A549 (cell line): ENCODE results near the gene IL12RB2. TPM values are rescaled to one million over a fixed set of nuclear protein-coding genes. Genes with fewer than 3 reads are reported as not detected.

Experiments
- ATAC-seq, 2 experiments: fragments of 200-7000 bp in 1 of 2; fragments of >200 bp in 1 of 2; cut with Nextera tagmentation in 1 of 2; cut with Tn5 transposase in 1 of 2; 3 replicates each; pipeline versions ENCODE4 v1.8.0 to v1.9.1; 2018 to 2020; ENCODE audit warnings: mild to moderate bottlenecking in 1 of 2, moderate library complexity in 1 of 2
- CTCF ChIA-PET: fragments of 300-600 bp; sonication (Branson Sonifier 250); formaldehyde crosslinking; extraction: SDS; loops from one replicate; lab custom pipeline; 2021; ENCODE audit warnings: antibody characterized with exemption, inconsistent platforms; lab: Yijun Ruan, JAX
- POLR2A ChIA-PET: fragments of 350-600 bp; formaldehyde crosslinking; extraction: SDS; loops from one replicate; lab custom pipeline; 2021; ENCODE audit warnings: antibody characterized with exemption, inconsistent platforms; lab: Yijun Ruan, JAX
- DNase-seq, 2 experiments: peaks; one replicate each; pipeline versions ENCODE4 v3.0.0 to v3.0.0-alpha.2; 2011 to 2016; ENCODE audit warnings: low read depth in 1 of 2, low spot score in 1 of 2
- FAIRE-seq: peaks from 2 replicates; lab custom pipeline; 2011; peaks lifted over from hg19 to GRCh38; lab: Jason Lieb, UNC
- H3K27ac ChIP-seq, 2 experiments: fragments of >200 bp; sonication (Bioruptor Twin); formaldehyde crosslinking; 3 replicates each; pipeline ENCODE4 v1.5.1; 2016 to 2017
- H3K4me1 ChIP-seq: fragments of >200 bp; sonication (Bioruptor Twin); formaldehyde crosslinking; 3 replicates; pipeline ENCODE4 v1.6.1; 2016
- H3K4me2 ChIP-seq: fragments of >200 bp; sonication (Bioruptor Twin); formaldehyde crosslinking; 3 replicates; pipeline ENCODE4 v1.6.1; 2016
- H3K4me3 ChIP-seq: fragments of >200 bp; sonication (Bioruptor Twin); formaldehyde crosslinking; 3 replicates; pipeline ENCODE4 v1.5.1; 2016
- H3K9me3 ChIP-seq: fragments of >200 bp; sonication (Bioruptor Twin); formaldehyde crosslinking; 3 replicates; pipeline ENCODE4 v1.6.1; 2016
- ATOH8 ChIP-seq: fragments of 250-450 bp; sonication (Bioruptor Pico); IDR thresholded peaks from 2 replicates; pipeline ENCODE4 v1.5.0; 2020; ENCODE audit warnings: low read depth, mild to moderate bottlenecking, moderate library complexity
- CBX2 ChIP-seq: fragments of 200-600 bp; sonication (generic); IDR thresholded peaks from 2 replicates; pipeline ENCODE4 v1.6.1; 2016; ENCODE audit warnings: low read depth, mild to moderate bottlenecking, borderline replicate concordance
- CEBPB ChIP-seq, 2 experiments: fragments of >200 bp in 1 of 2; sonication (Bioruptor Twin) in 1 of 2; formaldehyde crosslinking in 1 of 2; IDR thresholded peaks; 2 replicates each; pipeline ENCODE4 v1.6.1; 2012 to 2016
- EHF ChIP-seq: fragments of 250-450 bp; sonication (Bioruptor Pico); IDR thresholded peaks from 2 replicates; pipeline ENCODE4 v1.5.0; 2020; ENCODE audit warnings: mild to moderate bottlenecking
- EHMT2 ChIP-seq: fragments of 200-600 bp; sonication (generic); IDR thresholded peaks from 2 replicates; pipeline ENCODE4 v1.6.1; 2016; ENCODE audit warnings: antibody characterized with exemption, low read depth, mild to moderate bottlenecking, moderate library complexity
- EP300 ChIP-seq, 2 experiments: fragments of >200 bp; sonication (Bioruptor Twin); formaldehyde crosslinking; IDR thresholded peaks; 2 replicates in 1 of 2; 3 replicates in 1 of 2; pipeline ENCODE4 v1.6.1; 2016 to 2017
- GATA3 ChIP-seq: IDR thresholded peaks from 2 replicates; pipeline ENCODE4 v1.6.1; 2012; ENCODE audit warnings: borderline replicate concordance
- HEYL ChIP-seq: fragments of 250-450 bp; sonication (Bioruptor Pico); IDR thresholded peaks from 2 replicates; pipeline ENCODE4 v1.8.0; 2021; ENCODE audit warnings: mild to moderate bottlenecking, moderate library complexity
- HOXA7 ChIP-seq: fragments of 250-450 bp; sonication (Bioruptor Pico); IDR thresholded peaks from 2 replicates; pipeline ENCODE4 v1.5.0; 2020; ENCODE audit warnings: mild to moderate bottlenecking, moderate library complexity
- KDM1A ChIP-seq: fragments of 200-600 bp; sonication (generic); IDR thresholded peaks from 2 replicates; pipeline ENCODE4 v1.6.1; 2016; ENCODE audit warnings: low read depth, mild to moderate bottlenecking
- MAFK ChIP-seq: fragments of 450-650 bp; IDR thresholded peaks from 2 replicates; pipeline ENCODE4 v1.6.1; 2014; ENCODE audit not compliant: partially characterized antibody
- MAX ChIP-seq: IDR thresholded peaks from 2 replicates; pipeline ENCODE4 v1.6.1; 2012
- MYC ChIP-seq: IDR thresholded peaks from 2 replicates; pipeline ENCODE4 v1.6.1; 2012; ENCODE audit warnings: mild to moderate bottlenecking, inconsistent platforms, low read length, improper control_type of control experiment, borderline replicate concordance
- NFE2L2 ChIP-seq: fragments of 150-350 bp; conservative IDR thresholded peaks from 2 replicates; pipeline ENCODE4 v1.6.1; 2014; ENCODE audit warnings: low read length
- NR3C1 ChIP-seq: fragments of >200 bp; sonication (Bioruptor Twin); formaldehyde crosslinking; IDR thresholded peaks from 3 replicates; pipeline ENCODE4 v1.6.1; 2017
- PBX3 ChIP-seq: IDR thresholded peaks from 2 replicates; pipeline ENCODE4 v1.6.1; 2012
- RARB ChIP-seq: fragments of 250-450 bp; sonication (Bioruptor Pico); IDR thresholded peaks from 2 replicates; pipeline ENCODE4 v1.8.0; 2021; ENCODE audit warnings: mild to moderate bottlenecking, moderate library complexity
- RFX5 ChIP-seq: fragments of 450-650 bp; IDR thresholded peaks from 2 replicates; pipeline ENCODE4 v1.7.1; 2014; ENCODE audit warnings: antibody characterized with exemption, mild to moderate bottlenecking, moderate library complexity
- SREBF2 ChIP-seq: fragments of 450-650 bp; IDR thresholded peaks from 2 replicates; pipeline ENCODE4 v1.6.1; 2014; ENCODE audit warnings: mild to moderate bottlenecking, moderate library complexity
- TFCP2L1 ChIP-seq: fragments of 250-450 bp; sonication (Bioruptor Pico); IDR thresholded peaks from 2 replicates; pipeline ENCODE4 v1.5.0; 2021; ENCODE audit warnings: mild to moderate bottlenecking
- ZC3H11A ChIP-seq: fragments of 450-650 bp; IDR thresholded peaks from 2 replicates; pipeline ENCODE4 v1.6.1; 2014; ENCODE audit warnings: antibody characterized with exemption, mild to moderate bottlenecking
- ZFP36 ChIP-seq: fragments of 450-650 bp; IDR thresholded peaks from 2 replicates; pipeline ENCODE4 v1.6.1; 2014; ENCODE audit warnings: borderline replicate concordance; ENCODE audit not compliant: partially characterized antibody
- ZNF302 ChIP-seq: fragments of 250-450 bp; sonication (Bioruptor Pico); IDR thresholded peaks from 2 replicates; pipeline ENCODE4 v1.9.0; 2021; ENCODE audit warnings: inconsistent platforms, mild to moderate bottlenecking, moderate library complexity
- WGBS: methylation state at CpG from one replicate; pipeline ENCODE4 v1.1.6; 2017; ENCODE audit errors: missing lambda C conversion rate; 5-methylcytosine and 5-hydroxymethylcytosine counted together
- polyA plus RNA-seq, 4 experiments: library from polyadenylated mRNA; depleted of rRNA in 3 of 4; stranded (reverse); fragments of >200 nt; fragmentation: RNase III in 1 of 4; extraction: RNeasy Plus Mini Kit Qiagen cat#74134 plus additional on column Dnase treatment in 1 of 4; gene quantifications; 2 replicates in 3 of 4; 3 replicates in 1 of 4; pipeline ENCODE4 v1.2.3, GENCODE V29; 2011 to 2017
- TF ChIP-seq, protein P1 (sequence below): IDR thresholded peaks from 2 replicates; pipeline ENCODE4 v1.6.1; 2012; ENCODE audit warnings: low read depth, borderline replicate concordance

The IL12RB2 gene
- polyA plus RNA-seq, 2 of the 4 experiments (the other 2 are of a cell fraction) = not detected

- FAIRE-seq (no peak), DNase-seq (no peak), ATAC-seq (no peak)
- CTCF ChIA-PET = interaction anchor here (1.0 to 1.1 kb wide), 2 partner anchors 18 to 106 kb away, joined by 3 read pairs; no protein-coding TSS in a partner anchor
- POLR2A ChIA-PET = no interaction called here
- Histone ChIP-seq H3K9me3 (no peaks in the 10 kb centered on the region), H3K4me1 (peaks cover 14% of the 10 kb centered on the region; the same call in 1 of the 3 replicates), H3K4me2 (no peak overlapping the region), H3K27ac (no peak overlapping the region), H3K4me3 (no peak overlapping the region)
- TF ChIP-seq TFCP2L1 (CRISPR knock-in tag) (no peak), ZNF302 (CRISPR knock-in tag) (no peak), ZFP36 (no peak), MAFK (no peak), GATA3 (no peak), MYC (no peak), NR3C1 (no peak), CBX2 (no peak), HOXA7 (CRISPR knock-in tag) (no peak), HEYL (no peak), NFE2L2 (no peak), PBX3 (no peak), ATOH8 (CRISPR knock-in tag) (no peak)
- WGBS = 73% methylated on average over 5 of the region's 5 CpGs
Observed at GRCh38 chr1:67371681-67372080, 64.0 kb downstream of the IL12RB2 start.

GRCh38 chr1:67372136-67372535 lies 64.5 kb downstream of the IL12RB2 start:
- no peak overlapping the region for H3K4me3 ChIP-seq
- no peaks in the 10 kb centered on the region for H3K9me3 ChIP-seq
- H3K27ac ChIP-seq = no peak overlapping the region
- FAIRE-seq = no peak
- H3K4me1 ChIP-seq = peaks cover 10% of the 10 kb centered on the region; the same call in 1 of the 3 replicates
- H3K4me2 ChIP-seq = no peak overlapping the region
- ATAC-seq = peak in 1 of 2 experiments; percentile 51; a peak in 2 of 6 replicates
- TF ChIP-seq EP300 (IDR thresholded peaks at IDR 0.05) (no peak), SREBF2 (no peak), HOXA7 (CRISPR knock-in tag) (no peak), EHF (CRISPR knock-in tag) (no peak)
- 30% methylated on average over 3 of the region's 3 CpGs for WGBS
- POLR2A ChIA-PET = no interaction called here
- CTCF ChIA-PET = interaction anchor here (1.0 kb wide), 1 partner anchor 107 kb away, joined by 3 read pairs; no protein-coding TSS in a partner anchor
- peak in 1 of 2 experiments; percentile 7 for DNase-seq

GRCh38 chr1:67372898-67373297 lies 65.2 kb downstream of the IL12RB2 start:
- Histone ChIP-seq H3K27ac (no peak overlapping the region), H3K9me3 (no peaks in the 10 kb centered on the region), H3K4me2 (no peak overlapping the region), H3K4me3 (no peak overlapping the region), H3K4me1 (peaks cover 3% of the 10 kb centered on the region; the same call in 1 of the 3 replicates)
- DNase-seq = no peak
- TF ChIP-seq, protein P1, sequence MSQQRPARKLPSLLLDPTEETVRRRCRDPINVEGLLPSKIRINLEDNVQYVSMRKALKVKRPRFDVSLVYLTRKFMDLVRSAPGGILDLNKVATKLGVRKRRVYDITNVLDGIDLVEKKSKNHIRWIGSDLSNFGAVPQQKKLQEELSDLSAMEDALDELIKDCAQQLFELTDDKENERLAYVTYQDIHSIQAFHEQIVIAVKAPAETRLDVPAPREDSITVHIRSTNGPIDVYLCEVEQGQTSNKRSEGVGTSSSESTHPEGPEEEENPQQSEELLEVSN = no peak
- TF ChIP-seq RARB (CRISPR knock-in tag) (no peak), EHMT2 (no peak), ZC3H11A (no peak), SREBF2 (no peak), KDM1A (no peak), CEBPB (IDR thresholded peaks at IDR 0.05) (no peak), EHF (CRISPR knock-in tag) (no peak), TFCP2L1 (CRISPR knock-in tag) (no peak), MYC (no peak), RFX5 (no peak), MAX (no peak), HOXA7 (CRISPR knock-in tag) (no peak)
- ATAC-seq = no peak
- CTCF ChIA-PET = interaction anchor here (1.0 to 1.4 kb wide), 2 partner anchors 108 to 127 kb away, joined by 3 to 4 read pairs; no protein-coding TSS in a partner anchor
- no peak for FAIRE-seq
- POLR2A ChIA-PET = no interaction called here
